ENCODE data around the gene TWIST2. TPM values are rescaled to one million over a fixed set of nuclear protein-coding genes. Genes with fewer than 3 reads are reported as not detected.

Gene TWIST2
- total RNA-seq, 2 experiments from 2014 or later = not detected

DNA sequence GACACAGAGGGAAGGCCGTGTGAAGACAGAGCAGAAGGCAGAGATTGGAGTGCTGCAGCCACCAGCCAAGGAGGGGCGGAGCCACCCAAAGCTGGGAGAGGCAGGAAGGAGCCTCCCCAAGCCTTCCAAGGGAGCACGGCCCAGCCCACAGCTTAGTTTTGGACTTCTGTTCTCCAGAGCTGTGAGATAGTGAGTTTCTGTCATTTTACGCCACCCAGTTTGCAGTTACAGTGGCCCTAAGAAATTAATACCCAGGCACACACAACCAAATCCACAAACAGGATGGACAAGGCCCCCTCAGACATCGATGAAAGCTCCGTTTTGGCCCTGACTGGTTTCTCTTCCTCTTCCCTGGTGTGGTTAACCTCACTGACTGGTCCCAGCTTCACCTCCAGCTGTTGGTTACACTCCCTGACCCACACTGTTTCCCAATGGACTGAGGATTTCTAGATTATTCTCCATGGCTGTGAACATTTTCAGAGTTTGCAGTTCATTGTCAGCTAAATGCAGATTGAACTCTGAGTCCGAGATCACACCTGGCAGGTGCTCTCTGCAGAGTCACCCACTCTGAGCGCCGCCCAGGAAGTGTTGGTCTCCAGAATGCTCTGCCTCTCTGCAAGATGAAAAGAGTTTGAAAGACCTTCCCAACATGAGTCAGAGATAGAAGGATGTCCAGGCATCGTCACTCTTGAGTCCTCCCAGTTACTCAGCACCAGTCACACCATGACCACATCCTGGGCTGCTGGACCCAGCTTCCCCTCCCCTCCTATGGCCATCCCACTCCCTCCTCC, 100.2 kb downstream of the TWIST2 start:
- POLR2A ChIA-PET = no interaction called here

DNA sequence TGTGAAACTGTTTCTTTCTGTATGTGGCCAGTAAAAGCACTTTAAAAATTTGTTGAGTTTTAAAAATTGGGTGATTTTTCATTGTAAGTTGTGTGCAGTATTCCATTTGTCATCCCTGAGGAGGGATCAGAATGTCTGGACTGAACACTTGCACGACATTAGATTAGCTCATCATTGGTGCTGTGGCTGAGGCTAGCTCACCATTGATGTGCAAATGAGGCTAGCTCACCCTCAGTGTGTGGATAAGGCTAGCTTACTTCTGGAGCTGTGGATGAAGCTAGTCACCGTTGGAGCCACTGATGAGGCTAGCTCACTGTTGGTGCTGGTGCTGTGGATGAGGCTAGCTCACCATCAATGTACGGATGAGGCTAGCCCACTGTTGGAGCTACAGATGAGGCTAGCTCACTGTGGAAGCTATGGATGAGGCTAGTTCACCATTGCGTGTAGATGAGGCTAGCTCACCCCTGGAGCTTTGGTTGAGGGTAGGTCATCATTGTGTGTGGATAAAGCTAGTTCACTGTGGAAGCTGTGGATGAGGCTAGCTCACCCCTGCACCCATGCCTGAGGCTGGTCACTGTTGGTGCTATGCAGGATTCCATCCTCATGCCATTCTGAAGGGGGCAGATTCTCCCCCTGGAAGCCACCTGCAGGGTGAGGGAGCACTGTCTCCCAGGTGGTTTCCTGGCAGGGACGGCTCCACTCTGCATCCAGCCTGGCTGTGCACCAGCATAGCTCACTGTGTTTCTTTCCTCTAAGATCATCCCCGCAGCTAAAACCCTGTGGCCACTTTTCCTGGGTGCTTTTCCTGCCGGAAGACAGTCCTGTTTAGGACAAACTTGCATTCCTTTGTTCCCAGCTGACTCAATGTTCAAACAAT, 101.1 kb downstream of the TWIST2 start:
- POLR2A ChIA-PET = no interaction called here
- CTCF ChIA-PET = no interaction called here

More for the DNA sequence above, 100.2 kb downstream of the TWIST2 start:
- CTCF ChIA-PET = no interaction called here

DNA sequence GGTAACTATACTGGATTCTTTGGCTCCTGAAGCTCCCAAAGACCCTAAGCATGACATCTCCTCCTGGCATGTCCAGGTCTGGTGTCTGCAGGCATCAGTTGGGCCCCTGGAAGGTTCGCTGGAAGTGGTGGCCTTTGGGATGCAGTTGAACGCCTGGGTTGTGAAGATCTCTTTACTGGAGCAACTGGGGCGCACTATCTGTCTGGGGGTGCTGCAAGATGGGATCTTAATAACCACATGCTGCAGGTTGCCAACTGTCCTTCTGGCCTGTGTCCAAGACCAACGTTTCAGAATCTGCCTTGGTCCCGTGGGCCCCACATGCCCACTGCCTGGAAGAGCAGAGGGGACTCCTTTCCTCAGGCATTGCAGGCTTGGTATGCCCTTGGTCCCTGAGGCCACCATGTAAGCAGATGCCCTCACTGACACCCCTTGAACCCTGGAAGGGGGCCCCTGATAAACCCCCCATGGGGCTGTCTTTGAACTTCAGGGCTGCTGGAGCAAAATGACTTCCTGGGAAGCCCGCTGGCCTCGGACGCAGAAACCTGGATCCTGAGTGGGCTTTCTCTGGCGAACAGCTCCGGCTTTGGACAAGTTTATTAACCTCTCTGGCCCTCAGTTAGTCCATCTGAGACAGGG, 101.9 kb downstream of the TWIST2 start:
- POLR2A ChIA-PET = no interaction called here
- CTCF ChIA-PET = no interaction called here

DNA sequence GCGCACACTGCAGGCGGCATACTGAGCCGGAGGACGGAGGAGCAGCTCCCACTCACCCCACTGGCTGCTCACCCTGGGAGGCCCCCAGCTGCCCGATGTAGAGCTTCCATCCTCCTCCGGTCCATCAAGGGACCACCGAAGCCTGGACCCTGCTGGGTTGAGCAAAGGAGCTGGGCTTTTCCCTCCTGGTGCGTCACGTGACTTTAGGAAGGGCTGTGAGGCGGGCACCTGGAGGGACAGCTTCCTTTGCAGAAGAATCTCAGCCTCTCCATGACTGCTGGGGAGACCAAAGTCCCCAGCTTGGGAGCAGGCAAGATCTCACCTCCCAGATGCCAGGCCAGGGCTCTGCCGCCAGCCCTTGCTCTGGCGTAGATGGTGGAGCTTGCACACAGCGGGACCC, 102.7 kb downstream of the TWIST2 start:
- POLR2A ChIA-PET = no interaction called here
- CTCF ChIA-PET = no interaction called here

DNA sequence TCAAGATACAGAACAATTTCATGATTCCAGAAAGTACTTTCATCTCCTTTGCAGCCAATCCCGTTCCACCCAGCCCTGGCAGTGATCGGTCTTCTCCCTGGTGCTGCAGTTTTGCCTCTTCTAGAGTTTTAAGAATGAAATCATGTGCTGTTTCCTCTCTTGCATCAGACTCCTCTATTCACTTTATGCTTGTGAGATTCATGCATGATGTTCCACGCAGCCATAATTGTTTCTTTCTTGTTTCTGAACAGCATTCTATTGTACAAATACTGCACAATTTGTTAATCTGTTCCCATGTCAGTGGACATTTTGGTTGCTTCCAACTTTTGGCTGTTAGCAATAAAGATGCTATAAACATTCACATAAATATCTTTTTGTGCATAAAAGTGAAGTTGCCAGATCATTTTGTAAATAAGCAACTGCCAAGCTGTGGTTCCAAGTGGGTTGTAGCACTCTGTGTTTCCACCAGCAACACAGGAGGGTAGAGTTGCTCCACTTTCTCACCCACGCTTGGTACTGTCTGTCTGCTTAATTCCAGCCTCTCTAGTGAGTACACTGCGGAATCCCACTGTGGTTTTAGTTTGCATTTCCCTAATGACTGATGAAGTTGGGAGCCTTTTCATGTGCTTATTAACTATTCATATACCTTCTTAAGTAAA, 104.5 kb downstream of the TWIST2 start:
- CTCF ChIA-PET = no interaction called here
- POLR2A ChIA-PET = no interaction called here

DNA sequence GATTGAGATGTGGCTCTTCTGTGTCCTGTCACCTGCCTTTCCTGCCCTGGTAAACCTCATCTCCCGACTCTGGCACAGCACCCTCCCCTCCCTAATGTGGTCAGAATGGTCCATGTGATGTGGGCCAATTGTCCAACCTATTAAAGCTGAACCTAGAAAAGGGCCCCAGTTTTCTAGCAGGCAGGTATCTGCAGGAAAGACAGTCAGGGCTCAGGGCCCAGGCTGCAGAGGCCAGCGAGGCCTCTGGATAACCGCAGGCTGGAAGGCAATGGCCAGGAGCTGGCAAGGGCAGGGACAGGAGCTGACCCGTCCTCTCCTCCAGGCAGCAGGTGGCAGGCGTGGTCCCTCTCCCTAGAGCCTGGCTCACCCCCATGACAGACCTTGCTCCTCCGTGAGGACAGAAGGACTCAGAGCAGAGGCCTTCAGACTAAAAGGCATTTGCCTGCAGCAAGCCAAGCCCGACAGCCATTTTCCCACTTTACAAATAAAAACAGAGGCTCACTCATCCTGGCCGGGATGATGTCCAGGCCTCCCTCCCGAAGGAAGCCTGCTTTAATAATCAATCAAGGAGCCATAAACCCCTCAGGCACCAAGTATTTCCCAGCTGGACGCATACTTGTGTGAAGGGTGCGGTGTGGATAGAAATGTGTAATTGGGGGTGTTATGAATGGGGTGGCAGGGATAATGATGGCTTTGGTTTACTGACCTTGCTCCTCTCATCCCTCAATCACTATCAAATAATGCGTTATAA, 107.1 kb downstream of the TWIST2 start:
- CTCF ChIA-PET = no interaction called here
- POLR2A ChIA-PET = no interaction called here

DNA sequence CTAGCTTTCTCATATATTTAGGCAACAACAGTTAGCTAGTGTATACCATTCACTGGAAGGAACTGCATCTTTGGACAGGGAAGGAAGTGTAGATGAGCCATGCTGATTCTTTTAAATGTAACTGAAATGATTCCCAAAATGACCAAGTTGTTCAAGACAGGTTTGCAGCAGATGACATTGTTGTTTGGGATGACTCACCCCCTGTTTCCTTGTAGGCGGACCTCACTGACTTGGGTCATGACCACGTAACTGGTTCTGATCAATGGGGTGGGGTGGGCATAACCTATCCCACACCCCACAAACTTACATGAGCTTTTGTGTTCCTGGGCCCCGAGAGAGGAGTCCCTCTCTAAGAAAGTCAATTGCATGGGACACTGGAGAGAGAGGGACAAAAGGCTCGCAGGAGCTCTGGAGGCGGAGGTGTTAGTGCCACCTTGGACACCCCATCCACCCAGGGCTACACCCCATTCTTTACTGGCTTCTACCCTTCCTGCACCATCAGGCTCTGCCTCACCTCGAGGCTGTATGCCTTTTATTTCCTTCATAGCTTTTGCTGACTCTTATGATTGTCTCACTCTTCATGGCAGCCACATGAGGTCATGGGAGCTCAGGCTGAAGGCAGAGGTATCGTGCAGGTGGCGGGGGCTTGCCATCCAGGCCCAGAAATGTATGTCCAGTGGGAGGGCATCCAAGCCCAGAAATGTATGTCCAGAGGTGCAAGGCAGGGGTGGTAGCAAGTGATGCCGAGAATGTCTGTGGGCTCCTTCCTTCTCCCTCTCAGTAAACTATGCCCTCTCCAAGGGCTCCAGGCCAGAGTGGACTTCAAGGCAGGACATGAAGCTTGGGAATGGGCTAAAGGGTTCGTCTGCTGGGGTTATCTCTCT, 108.0 kb downstream of the TWIST2 start:
- ChIA-PET POLR2A (no interaction called here), CTCF (no interaction called here)

DNA sequence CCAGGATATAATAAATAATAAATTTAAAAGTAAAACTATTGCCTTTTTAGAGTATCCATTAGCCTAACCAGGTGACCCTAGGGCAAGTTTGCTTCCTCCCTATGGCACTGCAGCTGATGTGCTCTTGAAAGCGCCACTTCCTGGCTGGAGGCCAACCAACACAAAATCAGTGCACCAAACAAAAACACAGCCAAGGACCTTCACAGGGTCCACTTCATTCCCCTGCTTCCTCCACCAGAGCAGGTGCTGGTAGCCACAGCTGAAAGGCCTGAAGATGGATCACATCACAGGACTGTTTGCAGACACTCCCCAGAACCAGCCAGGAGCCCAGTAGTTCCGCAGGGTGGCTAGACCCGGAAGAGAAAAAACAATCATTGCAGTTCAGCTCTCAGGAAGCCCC, 108.8 kb downstream of the TWIST2 start:
- CTCF ChIA-PET = no interaction called here
- POLR2A ChIA-PET = no interaction called here

Data from activated CD8-positive, alpha-beta memory T cell treated with anti-CD3 and anti-CD28 coated beads for 36 hours (primary cell).